Ascending aorta (tissue), 2 donors: ENCODE measurements around the gene PRKAG2. TPM values are rescaled to one million over a fixed set of nuclear protein-coding genes. Genes with fewer than 3 reads are reported as not detected.

Source experiments
- DNase-seq, 2 donors: peaks; one replicate each; pipeline ENCODE4 v3.0.0-alpha.2; 2019; ENCODE audit warnings: low spot score in 2 of 2
- H3K27ac ChIP-seq, 2 donors: fragments of 200-600 bp; sonication (generic); one replicate each; pipeline ENCODE4 v1.5.1; 2016 to 2017; ENCODE audit warnings: mild to moderate bottlenecking in 1 of 2
- H3K27me3 ChIP-seq: fragments of 200-600 bp; sonication (generic); one replicate; pipeline ENCODE4 v1.5.1; 2017
- H3K36me3 ChIP-seq, 2 donors: fragments of 200-600 bp; sonication (generic); one replicate each; pipeline ENCODE4 v1.5.1; 2016
- H3K4me1 ChIP-seq, 2 donors: fragments of 200-600 bp; sonication (generic); one replicate each; pipeline ENCODE4 v1.5.1; 2016 to 2017; ENCODE audit warnings: mild to moderate bottlenecking in 1 of 2
- H3K4me3 ChIP-seq, 2 donors: fragments of 200-600 bp; sonication (generic); one replicate each; pipeline ENCODE4 v1.5.1; 2016 to 2017; ENCODE audit warnings: mild to moderate bottlenecking in 1 of 2
- H3K9me3 ChIP-seq, 2 donors: fragments of 200-600 bp; sonication (generic); one replicate each; pipeline ENCODE4 v1.5.1; 2016
- CTCF ChIP-seq, 3 experiments: fragments of 200-600 bp in 2 of 3; fragments of 450-650 bp in 1 of 3; sonication (generic) in 2 of 3; IDR thresholded peaks; one replicate each; pipeline ENCODE4 v1.5.1; 2016 to 2019; ENCODE audit warnings: antibody characterized with exemption in 3 of 3, mild to moderate bottlenecking in 1 of 3, moderate library complexity in 1 of 3
- intact Hi-C: fragments of 100-400 bp; cut with DNase I; formaldehyde crosslinking; loops from one replicate; pipeline ENCODE4 v1.15.1; 2023
- total RNA-seq: library from RNA; depleted of rRNA; stranded (reverse); fragments of >200 nt; gene quantifications from one replicate; pipeline ENCODE4 v1.1.0, GENCODE V29; 2016

PRKAG2 gene
- total RNA-seq, 1 donor from 2014 or later = 26.7 TPM

GRCh38 chr7:151717415-151717814 is 159.5 kb downstream of the PRKAG2 start:
- no peaks in the 10 kb centered on the region for H3K9me3 ChIP-seq
- no peaks in the 10 kb centered on the region for H3K27me3 ChIP-seq
- peaks cover 0 to 1% of the 10 kb centered on the region in 2 donors for H3K4me1 ChIP-seq
- no peak for TF ChIP-seq CTCF (IDR thresholded peaks at IDR 0.05)
- H3K27ac ChIP-seq = no peak overlapping the region
- intact Hi-C loops = no loop called here
- H3K4me3 ChIP-seq = no peak overlapping the region
- H3K36me3 ChIP-seq = no peaks in the 10 kb centered on the region
- DNase-seq = no peak

DNA sequence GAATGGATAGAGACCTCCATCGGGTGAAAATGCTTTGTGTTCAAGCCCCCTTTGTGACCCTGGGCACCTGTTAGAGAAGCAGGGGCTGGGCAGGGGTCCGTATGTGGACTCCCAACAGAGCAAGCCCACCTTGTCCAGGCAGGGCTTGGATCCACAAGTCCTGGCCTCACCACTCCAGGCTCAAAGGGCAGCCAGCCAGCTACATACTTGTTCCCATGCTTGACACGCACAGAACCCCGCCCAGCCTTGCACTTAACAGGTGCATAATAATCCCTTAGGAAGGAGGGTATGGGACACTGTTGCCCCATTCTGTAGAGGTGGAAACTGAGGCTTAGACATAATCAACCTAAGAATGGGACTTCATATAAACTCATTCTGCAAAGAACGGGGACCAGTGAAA is 160.6 kb downstream of the PRKAG2 start:
- TF ChIP-seq CTCF (IDR thresholded peaks at IDR 0.05) = no peak
- Histone ChIP-seq H3K4me3 (no peak overlapping the region), H3K27ac (no peak overlapping the region), H3K9me3 (no peaks in the 10 kb centered on the region), H3K4me1 (peaks cover 0 to 5% of the 10 kb centered on the region in 2 donors), H3K36me3 (no peaks in the 10 kb centered on the region), H3K27me3 (no peaks in the 10 kb centered on the region)
- DNase-seq = no peak
- intact Hi-C loops = no loop called here

DNA sequence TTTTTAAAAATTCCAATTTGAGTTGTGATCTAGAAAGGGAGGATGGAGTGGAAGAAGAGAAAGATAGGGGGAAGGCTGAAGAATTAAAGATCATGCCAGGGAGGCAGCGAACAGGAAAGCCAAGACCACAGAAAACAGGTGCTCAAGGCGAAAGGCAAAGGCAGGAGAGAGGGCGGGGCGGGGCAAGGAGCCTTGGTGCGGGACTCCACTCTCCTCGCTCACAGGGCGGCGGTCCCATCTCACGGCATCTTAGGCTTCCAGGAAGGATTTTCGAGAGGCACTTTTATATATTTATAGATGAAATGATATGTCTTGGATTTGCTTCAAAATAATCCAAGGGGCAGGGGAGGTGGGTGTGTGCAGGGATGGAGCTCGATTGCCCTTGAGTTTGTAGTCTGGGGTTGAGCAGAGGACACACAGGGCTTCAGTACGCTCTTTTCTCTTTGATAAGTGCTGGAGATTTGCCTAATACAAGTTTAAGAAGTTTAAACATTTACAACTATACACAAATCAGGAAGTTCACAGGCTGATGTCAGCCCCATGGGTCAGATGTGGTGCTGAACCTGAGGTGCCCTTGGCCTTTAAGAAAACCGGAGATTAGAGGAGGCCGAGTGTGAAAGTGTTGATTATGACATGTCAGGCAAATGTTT is 161.1 kb downstream of the PRKAG2 start:
- Histone ChIP-seq H3K4me3 (no peak overlapping the region), H3K4me1 (peaks cover 0 to 5% of the 10 kb centered on the region in 2 donors), H3K36me3 (no peaks in the 10 kb centered on the region), H3K27ac (no peak overlapping the region), H3K27me3 (no peaks in the 10 kb centered on the region), H3K9me3 (no peaks in the 10 kb centered on the region)
- no peak for DNase-seq
- intact Hi-C loops = no loop called here
- no peak for TF ChIP-seq CTCF (IDR thresholded peaks at IDR 0.05)

- Histone ChIP-seq H3K4me1 (peaks cover 0 to 5% of the 10 kb centered on the region in 2 donors), H3K4me3 (no peak overlapping the region), H3K36me3 (no peaks in the 10 kb centered on the region), H3K27me3 (no peaks in the 10 kb centered on the region), H3K27ac (no peak overlapping the region), H3K9me3 (no peaks in the 10 kb centered on the region)
- no peak for TF ChIP-seq CTCF (IDR thresholded peaks at IDR 0.05)
- no peak for DNase-seq
- intact Hi-C loops = no loop called here
Measured at GRCh38 chr7:151714201-151714600, 162.7 kb downstream of the PRKAG2 start.

GRCh38 chr7:151712810-151713125 is 164.1 kb downstream of the PRKAG2 start:
- no peak overlapping the region for H3K4me3 ChIP-seq
- no peak for TF ChIP-seq CTCF (IDR thresholded peaks at IDR 0.05)
- no peaks in the 10 kb centered on the region for H3K36me3 ChIP-seq

More at GRCh38 chr7:151712810-151713125, 164.1 kb downstream of the PRKAG2 start:
- H3K27me3 ChIP-seq = no peaks in the 10 kb centered on the region
- H3K27ac ChIP-seq = no peak overlapping the region
- intact Hi-C loops = no loop called here
- H3K9me3 ChIP-seq = no peaks in the 10 kb centered on the region
- H3K4me1 ChIP-seq = peaks cover 0 to 5% of the 10 kb centered on the region in 2 donors
- DNase-seq = no peak
